ENCODE results near the gene STX10.
"Not testable (repeated sequence)": the region's sequence is repeated elsewhere in the genome, so short reads cannot be mapped to it uniquely, and the experiment has no call there.

STX10 gene, protein sequence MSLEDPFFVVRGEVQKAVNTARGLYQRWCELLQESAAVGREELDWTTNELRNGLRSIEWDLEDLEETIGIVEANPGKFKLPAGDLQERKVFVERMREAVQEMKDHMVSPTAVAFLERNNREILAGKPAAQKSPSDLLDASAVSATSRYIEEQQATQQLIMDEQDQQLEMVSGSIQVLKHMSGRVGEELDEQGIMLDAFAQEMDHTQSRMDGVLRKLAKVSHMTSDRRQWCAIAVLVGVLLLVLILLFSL

DNA sequence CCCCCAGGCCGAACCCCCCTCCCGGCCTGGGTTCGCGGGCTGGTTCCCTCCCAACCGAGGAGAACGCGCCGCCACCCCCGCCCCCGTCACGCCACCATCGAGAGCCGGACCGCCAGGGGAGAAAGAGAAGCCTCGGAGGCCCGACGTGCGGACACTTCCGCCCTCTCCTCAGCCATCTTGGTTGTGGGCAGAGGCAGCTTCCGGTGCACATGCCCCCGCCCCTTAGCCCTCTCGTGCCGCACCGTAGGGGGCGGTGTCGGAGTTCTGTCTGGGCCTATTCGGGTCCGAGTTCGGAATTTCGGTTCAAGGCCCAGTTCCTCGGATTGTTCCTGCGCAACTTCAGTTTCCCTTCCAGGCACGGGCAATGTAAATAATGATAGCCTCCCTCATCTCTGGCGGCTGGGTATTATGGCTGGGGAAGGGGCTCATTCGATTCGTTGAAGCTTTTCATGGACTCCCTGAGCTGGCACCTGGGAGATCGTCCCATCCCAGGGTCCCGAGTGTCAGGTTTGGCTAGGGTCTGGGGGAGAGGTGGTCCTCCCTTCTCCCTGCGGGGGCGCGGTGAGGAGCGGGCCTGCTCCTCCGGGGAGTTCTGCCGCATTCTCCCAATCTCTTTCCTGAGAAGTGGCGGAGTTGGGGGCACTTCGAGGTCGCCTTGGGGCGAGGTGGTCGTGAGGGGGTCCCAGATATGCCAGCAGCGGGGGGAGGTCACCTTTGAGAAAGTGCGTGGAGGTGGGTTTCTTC, at the start of gene STX10, which contains the start of gene IER2:
Gene STX10 (minus strand): TSS at position 189 of the 744 bp plus-strand sequence. CDS start 202 bp downstream, outside the sequence.
Gene IER2 (plus strand): TSS at position 225 of the 744 bp plus-strand sequence. CDS start 2,776 bp downstream, outside the sequence.
- peak; percentile 95 for DNase-seq

GRCh38 chr19:13198634-13199033, 48.5 kb upstream of the STX10 start:
- DNase-seq: no peak

GRCh38 chr19:13195678-13196077, 45.5 kb upstream of the STX10 start:
- no peak for DNase-seq

- DNase-seq: no peak
These were observed 40.8 kb upstream of the STX10 start for GRCh38 chr19:13190781-13191540.

GRCh38 chr19:13189600-13189999, 39.4 kb upstream of the STX10 start:
- no peak for DNase-seq

GRCh38 chr19:13187419-13187818, 37.2 kb upstream of the STX10 start:
- no peak for DNase-seq

GRCh38 chr19:13186688-13187087, 36.5 kb upstream of the STX10 start:
- DNase-seq: not testable (repeated sequence)

DNA sequence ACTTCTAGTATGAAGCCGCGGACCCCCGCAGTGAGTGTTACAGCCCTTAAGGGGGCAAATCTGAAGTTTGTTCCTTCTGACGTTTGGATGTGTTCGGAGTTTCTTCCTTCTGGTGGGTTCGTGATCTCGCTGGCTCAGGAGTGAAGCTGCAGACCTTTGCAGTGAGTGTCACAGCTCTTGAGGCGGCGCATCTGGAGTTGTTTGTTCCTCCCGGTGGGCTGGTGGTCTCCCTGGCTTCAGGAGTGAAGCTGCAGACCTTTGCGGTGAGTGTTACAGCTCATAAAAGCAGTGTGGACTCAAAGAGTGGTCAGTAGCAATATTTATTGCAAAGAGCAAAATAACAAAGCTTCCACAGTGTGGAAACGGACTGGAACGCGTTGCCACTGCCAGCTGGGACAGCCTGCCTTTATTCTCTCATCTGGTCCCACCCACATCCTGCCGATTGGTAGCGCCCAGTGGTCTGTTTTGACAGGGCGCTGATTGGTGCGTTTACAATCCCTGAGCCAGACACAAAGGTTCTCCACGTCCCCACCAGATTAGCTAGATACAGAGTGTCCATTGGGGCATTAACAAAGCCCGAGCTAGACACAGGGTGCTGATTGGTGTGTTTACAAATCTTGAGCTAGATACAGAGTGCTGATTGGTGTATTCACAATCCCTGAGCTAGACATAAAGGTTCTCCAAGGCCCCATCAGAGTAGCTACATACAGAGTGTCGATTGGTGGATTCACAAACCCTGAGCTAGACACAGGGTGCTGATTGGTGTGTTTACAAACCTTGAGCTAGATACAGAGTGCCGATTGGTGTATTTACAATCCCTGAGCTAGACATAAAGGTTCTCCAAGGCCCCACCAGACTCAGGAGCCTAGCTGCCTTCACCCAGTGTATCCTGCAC, 35.8 kb upstream of the STX10 start:
- DNase-seq: not testable (repeated sequence)

DNA sequence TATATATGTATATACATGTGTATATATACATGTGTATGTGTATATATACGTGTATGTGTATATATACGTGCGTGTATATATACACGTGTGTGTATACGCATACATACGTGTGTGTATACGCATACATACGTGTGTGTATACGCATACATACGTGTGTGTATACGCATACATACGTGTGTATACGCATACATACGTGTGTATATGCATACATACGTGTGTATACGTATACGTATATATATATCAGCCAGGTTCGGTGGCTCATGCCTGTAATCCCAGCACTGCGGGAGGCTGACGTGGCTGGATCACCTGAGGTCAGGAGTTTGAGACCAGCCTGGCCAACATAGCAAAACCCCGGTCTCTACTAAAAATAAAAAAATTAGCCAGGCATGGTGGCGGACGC, 34.8 kb upstream of the STX10 start:
- DNase-seq: not testable (repeated sequence)

GRCh38 chr19:13181747-13182388, 31.7 kb upstream of the STX10 start:
- DNase-seq: peak; percentile 82

- DNase-seq: not testable (repeated sequence)
These were observed 28.1 kb upstream of the STX10 start for GRCh38 chr19:13178291-13178690.

DNA sequence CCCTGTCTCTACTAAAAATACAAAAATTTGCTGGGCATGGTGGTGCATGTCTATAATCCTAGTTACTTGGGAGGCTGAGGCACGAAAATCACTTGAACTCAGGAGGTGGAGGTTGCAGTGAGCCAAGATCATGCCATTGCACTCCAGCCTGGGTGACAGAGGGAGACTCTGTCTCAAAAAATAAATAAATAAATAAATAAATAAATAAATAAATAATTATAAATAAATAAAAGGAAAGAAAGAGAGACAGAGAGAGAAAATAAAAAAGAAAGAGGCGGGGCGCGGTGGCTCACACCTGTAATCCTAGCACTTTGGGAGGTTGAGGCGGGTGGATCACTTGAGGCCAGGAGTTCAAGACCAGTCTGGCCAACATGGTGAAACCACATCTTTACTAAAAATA, 27.4 kb upstream of the STX10 start:
- DNase-seq: not testable (repeated sequence)

- no peak for DNase-seq
These were observed 26.2 kb upstream of the STX10 start for GRCh38 chr19:13176345-13176744.

DNA sequence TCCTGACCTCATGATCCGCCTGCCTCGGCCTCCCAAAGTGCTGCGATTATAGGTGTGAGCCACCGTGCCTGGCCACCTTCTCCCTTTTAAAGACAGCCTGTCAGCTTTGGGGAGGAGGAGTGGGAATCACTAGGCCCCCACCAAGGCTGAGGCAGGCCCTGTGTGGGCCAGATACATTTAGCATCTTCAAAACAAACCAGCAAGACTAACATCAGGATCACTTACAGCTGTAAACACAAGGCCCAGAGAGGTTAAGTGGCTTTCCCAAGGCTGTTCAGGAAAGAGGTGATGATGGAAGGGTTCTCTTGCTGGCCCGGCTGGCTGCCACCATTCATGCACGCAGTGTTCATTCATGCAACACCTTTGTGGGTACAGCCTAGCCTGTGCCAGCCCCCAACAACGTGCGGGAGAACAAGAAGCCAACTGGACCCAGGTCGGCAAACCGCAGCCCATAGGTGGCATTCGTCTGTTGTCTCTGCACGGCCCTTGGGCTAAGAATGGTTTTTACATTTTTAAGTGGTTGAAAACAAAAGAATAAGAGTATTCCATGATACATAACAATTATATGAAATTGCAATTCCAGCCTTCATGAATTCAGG, 23.1 kb upstream of the STX10 start:
- no peak for DNase-seq

DNA sequence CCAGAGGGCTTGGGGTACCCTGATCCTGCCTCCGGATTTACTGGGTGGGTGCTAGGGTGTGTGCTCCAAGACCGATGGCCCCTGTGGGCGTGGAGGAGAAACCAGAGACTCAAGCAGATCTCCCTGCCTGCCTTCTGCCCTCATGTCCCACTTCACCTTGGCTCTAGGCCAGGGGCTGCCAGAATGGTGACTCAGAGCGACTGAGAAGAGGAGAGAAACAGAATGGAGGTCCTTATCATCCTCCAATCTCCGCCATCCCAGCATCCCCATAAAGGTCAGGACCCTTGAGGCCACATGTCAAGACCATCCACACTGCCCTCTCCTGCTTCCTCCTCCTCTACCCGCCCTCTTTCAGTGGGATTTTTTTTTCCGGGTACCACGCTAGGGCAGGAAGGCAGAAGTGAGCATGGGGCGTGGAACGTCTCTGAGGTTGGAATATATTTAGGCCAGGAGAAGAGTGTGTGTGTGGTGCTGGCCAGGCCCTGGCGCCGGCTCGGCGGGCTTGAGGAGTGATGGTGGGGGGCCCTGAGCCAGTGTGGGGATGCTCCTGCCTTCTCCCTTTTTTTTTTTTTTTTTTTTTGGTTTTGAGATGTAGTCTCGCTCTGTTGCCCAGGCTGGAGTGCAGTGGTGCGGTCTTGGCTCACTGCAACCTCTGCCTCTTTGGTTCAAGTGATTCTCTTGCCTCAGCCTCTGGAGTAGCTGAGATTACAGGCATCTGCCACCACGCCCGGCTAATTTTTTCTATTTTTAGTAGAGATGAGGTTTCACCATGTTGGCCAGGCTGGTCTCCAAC, 22.4 kb upstream of the STX10 start:
- DNase-seq: no peak

DNA sequence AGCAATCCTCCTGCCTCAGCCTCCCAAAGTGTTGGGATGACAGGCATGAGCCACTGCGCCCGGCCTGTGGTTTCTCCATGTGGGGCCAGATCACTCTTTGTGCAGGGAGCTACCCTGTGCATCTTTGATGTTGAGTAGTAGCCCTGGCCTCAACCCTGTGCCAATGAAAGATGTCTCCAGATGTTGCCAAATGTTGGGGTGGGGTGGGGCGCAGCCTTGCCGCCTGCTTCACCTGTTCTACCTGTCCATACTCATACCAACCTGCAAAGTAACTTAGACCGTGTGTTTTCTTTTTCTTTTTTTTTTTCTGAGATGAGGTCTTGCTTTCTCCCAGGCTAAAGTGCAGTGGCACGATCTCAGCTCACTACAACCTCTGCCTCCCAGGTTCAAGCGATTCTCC, 21.0 kb upstream of the STX10 start:
- DNase-seq: no peak

DNA sequence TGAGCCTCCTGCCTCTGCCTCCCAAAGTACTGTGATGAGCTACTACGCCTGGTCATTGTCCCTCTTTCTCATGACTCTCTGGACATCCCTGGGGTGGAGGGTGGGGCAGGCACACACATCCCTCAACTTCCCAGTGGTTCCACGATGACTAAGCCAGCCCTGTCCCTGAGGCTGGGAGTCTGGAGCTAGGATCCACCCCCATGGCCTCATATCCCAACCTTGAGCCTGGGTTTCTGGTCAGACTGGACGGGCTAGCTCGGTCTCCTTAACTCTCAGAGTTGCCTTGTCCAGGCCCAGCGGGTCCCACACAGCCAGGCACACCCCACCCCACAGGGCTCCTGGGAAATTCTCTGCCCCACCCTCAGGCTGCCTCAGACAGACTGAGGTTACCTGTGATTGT, 19.6 kb upstream of the STX10 start:
- DNase-seq: no peak

DNA sequence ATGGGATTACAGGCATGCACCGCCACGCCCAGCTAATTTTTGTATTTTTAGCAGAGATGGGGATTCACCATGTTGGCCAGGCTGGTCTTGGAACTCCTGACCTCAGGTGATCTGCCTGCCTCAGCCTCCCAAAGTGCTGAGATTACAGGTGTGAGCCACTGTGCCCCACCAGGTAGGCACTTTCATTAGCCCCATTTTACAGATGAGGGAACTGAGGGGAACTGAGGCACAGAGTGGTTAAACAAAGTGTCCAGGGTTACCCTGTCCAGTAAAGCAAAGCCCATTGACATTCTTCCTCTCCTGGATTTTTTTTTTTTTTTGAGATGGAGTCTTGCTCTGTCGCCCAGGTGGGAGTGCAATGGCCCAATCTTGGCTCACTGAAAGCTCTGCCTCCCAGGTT, 16.0 kb upstream of the STX10 start:
- not testable (repeated sequence) for DNase-seq

DNA sequence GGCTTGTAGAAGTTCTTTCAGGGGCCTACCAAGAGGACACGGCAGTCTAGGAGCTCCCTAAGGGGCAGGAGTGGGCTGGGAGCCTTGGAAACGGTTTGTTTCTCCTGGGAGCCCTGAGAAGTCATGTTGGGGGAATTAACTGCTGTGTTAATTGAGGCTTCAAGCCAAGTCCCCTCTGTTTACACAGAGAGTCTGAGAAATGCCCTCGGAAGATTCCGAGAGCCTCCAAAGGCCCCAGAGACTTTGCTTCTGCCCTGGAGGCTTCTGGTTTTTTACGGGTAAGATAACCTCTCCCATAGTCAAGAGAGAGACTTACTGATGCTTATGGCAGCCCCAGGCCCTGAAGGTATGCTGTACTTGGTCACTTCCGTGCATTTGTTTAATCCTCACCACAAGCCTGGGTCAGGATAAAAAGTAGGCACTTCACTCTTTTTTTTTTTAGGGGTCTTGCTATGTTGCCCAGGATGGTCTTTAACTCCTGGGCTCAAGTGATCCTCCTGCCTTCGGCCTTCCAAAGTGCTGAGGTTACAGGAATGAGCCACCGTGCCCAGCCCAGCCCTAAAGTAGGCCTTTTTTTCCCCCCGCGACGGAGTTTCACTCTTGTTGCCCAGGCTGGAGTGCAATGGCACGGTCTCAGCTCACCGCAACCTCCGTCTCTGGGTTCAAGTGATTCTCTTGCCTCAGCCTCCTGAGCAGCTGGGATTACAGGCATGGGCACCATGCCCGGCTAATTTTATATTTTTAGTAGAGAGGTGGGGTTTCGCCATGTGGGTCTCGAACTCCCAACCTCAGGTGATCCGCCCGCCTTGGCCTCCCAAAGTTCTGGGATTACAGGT, 15.2 kb upstream of the STX10 start:
- DNase-seq: no peak

Data from right forelimb (tissue), 1 donor.